Measurements from ENCODE around the gene CELA2B. TPM values are rescaled to one million over a fixed set of nuclear protein-coding genes. Genes with fewer than 3 reads are reported as not detected.

Gene CELA2B
- total and polyA plus RNA-seq, 2 of the 8 experiments (the other 6 are each of a cell fraction or from before 2014, with no cell fraction given), result not detected

DNA sequence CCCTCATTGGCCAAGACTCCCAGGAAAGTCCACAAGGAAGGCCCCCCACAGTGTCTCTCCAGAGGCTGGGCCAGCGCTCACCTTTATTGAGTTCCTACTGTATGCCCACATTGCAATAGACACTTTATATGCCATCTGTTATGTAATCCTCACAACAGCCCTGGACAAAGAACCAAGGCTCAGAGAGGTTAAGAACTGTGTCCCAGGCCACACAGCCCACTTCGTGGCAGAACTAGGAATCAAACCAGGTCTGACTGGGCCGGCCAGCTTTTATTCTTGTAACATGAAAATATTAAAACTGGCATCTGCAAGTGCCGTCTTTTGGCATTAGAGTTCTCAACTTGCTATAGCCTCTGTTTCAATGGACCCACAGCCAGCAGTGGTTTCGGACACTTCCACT lies 33.1 kb upstream of the CELA2B start:
- Histone ChIP-seq H2BK12ac (ENCODE audit: low read depth, low read length) (no peak overlapping the region), H4K91ac (replicated peaks; ENCODE audit: insufficient read length, low read length) (no peak overlapping the region), H3K4me3 (ENCODE audit: extremely low read depth in 1 of 4, insufficient read depth in 2 of 4, low read depth in 3 of 4, low read length in 4 of 4) (no peak overlapping the region), H2BK15ac (ENCODE audit: low read length) (no peak overlapping the region), H3K9ac (replicated peaks in 1 of 4; ENCODE audit: extremely low read depth in 1 of 4, low read depth in 3 of 4, low read length in 3 of 4) (no peak overlapping the region), H2BK5ac (ENCODE audit: low read depth, low read length) (no peak overlapping the region), H3K79me2 (ENCODE audit: control insufficient read depth in 1 of 2, insufficient read depth in 2 of 2, low read length in 2 of 2) (no peaks in the 10 kb centered on the region), H2AFZ (ENCODE audit: low read length) (no peak overlapping the region), H3K23ac (ENCODE audit: insufficient read length) (no peak overlapping the region), H3K4ac (replicated peaks; ENCODE audit: insufficient read length, low read depth, low read length) (no peak overlapping the region), H3K56ac (replicated peaks; ENCODE audit: insufficient read length, low read depth, low read length) (no peak overlapping the region), H3K27ac (ENCODE audit: low read depth, low read length) (no peak overlapping the region), H2BK120ac (replicated peaks; ENCODE audit: low read depth, low read length) (no peak overlapping the region), H3K27me3 (replicated peaks in 1 of 4; ENCODE audit: control insufficient read depth in 3 of 4, extremely low read depth in 1 of 4, insufficient read depth in 3 of 4, low read length in 3 of 4) (no peaks in the 10 kb centered on the region), H4K20me1 (replicated peaks in 1 of 2; ENCODE audit: control insufficient read depth in 1 of 2, insufficient read depth in 2 of 2, low read length in 2 of 2) (no peaks in the 10 kb centered on the region), H3K4me1 (replicated peaks in 1 of 4; ENCODE audit: control insufficient read depth in 3 of 4, insufficient read depth in 4 of 4, low read length in 3 of 4) (no peaks in the 10 kb centered on the region), H4K5ac (ENCODE audit: insufficient read length, low read depth, low read length) (no peak overlapping the region), H3K9me3 (ENCODE audit: insufficient read depth in 2 of 2, low read depth in 1 of 2, low read length in 1 of 2) (no peaks in the 10 kb centered on the region), H3K36me3 (ENCODE audit: control insufficient read depth in 2 of 4, insufficient read depth in 4 of 4, low read length in 3 of 4) (no peaks in the 10 kb centered on the region), H2BK20ac (ENCODE audit: low read length) (no peak overlapping the region), H3K79me1 (ENCODE audit: low read depth, low read length) (no peaks in the 10 kb centered on the region), H3K4me2 (ENCODE audit: insufficient read depth in 1 of 2, low read depth in 2 of 2, low read length in 2 of 2) (no peak overlapping the region), H3K14ac (ENCODE audit: insufficient read length) (no peak overlapping the region), H3K18ac (ENCODE audit: extremely low read depth, low read length) (no peak overlapping the region), H4K8ac (ENCODE audit: extremely low read depth, insufficient read depth, low read length) (no peak overlapping the region), H3K23me2 (ENCODE audit: low read depth, low read length) (no peaks in the 10 kb centered on the region; the same call in 1 of the 2 replicates), H2AK5ac (ENCODE audit: low read depth, low read length) (no peak overlapping the region)
- POLR2A ChIA-PET (ENCODE audit: partially characterized antibody), result no interaction called here
- WGBS, 2 experiments (ENCODE audit: extremely low coverage in 1 of 2, insufficient coverage in 1 of 2, insufficient read length in 1 of 2, insufficient replicate concordance in 2 of 2, low coverage in 1 of 2, low lambda C conversion rate in 2 of 2, missing lambda C conversion rate in 1 of 2), result 86% methylated on average over 5 of the region's 5 CpGs; no CpG with 5 or more reads in 1 of the 2 experiments
- CTCF ChIA-PET (ENCODE audit: partially characterized antibody), result interaction anchor here (1.3 kb wide), 2 partner anchors 11 to 48 kb away, joined by 3 to 5 read pairs; no protein-coding TSS in a partner anchor
- FAIRE-seq, result no peak
- no peak for DNase-seq (ENCODE audit: low read depth in 1 of 2, low spot score in 2 of 2)

Measured in H1 (cell line).